ENCODE measurements around the gene SORCS2.
A peak's percentile ranks its signal among the peaks of the same experiment; 100 is the strongest.

Gene SORCS2

DNA sequence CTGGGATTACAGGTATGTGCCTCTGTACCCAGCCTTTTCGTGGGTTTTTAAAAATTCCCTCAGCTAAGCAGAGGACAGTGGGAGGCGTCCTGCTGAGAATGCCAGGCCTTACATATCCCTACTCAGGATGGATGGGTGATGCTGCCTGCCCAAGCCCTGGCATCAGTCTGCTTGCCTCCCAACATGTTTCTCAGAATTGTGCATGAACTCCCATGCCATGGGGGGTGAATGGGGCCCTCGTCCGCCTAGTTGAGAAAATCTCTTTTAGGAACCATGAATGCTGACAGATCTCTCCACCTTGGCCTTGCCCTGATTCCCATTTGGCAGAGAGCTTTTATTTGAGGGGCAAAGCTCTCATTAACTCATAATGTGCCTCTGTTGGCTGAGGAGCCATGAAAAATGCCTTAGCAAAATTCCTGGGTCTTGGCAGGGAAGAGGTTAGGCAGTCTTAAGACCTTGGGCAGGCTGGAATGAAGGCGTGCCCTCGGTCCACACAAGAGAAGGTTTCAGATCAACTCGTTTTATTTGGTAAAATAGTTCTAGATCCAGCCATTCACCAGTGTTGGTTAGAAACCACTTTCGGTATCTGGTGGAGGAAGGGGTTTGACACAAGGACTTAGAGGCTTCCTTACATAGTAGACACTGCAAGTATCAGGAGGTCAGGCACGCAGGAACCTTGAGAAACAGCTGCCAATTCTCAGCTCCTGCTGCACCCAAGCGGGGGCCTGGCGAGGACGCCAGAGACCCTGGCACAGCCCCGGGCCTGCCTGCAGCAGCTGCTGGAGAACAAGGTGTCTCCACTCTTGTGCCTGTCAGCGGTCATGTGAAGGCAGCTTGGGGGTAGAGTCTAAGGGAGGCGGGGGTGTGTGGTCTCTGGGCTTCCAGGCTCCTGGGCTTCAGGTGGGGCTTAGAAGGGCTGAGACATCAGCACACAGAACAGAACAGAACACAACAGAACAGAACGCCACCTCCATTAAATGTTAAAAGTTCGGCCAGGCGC, 435.2 kb downstream of the SORCS2 start:
- DNase-seq = no peak

DNA sequence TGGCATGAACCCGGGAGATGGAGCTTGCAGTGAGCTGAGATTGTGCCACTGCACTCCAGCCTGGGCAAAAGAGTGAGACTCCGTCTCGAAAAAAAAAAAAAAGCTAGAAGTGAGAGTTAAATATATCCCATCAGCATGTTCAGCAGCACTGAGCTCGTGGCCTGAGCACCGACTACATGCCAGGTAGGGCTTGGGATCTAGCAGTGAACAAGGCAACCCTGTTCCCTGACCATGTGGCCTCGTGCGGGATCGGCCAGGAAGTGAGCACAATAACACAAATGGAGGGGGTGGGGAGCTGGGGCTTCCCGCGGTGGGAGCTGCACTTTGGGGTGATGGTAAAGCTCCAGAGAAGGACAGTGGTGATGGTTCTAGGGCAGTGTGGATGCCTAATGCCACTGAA, 436.1 kb downstream of the SORCS2 start:
- DNase-seq = no peak

DNA sequence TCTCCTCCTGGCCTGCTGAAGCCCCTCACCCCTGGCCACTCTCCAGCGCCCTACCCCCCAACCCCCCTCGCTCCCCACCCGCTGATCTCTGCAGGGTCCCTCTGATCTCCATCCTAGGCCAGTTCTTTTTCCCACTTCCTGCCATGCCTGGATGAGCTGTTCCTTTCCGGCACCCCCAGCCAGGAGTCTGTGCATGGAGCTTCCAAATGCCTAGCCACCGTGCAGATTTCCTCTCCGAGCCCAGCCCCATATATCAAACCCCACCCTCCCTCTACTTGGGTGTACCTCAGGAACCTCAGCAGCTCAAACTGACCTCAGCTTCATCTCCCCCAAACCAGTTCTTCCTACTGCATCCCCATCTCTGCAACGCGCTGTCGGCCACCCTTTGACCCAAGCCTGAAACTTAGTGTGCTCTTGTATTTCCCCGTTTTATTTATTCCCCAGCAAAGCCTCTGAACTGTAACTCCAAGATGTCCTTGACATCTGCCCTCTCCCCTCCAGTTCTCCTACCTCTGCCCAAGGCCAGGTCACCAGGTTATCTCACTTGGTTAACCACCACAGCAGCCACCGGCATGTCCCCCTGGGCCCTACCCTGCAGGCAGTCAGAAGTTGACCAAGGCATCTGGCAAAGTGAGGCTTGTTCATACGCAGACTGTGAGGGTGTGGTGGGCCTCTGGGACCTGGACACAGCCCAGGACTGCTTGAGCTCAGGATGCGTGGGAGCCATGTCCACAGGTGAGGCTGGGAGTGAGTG, 437.3 kb downstream of the SORCS2 start:
- no peak for DNase-seq

DNA sequence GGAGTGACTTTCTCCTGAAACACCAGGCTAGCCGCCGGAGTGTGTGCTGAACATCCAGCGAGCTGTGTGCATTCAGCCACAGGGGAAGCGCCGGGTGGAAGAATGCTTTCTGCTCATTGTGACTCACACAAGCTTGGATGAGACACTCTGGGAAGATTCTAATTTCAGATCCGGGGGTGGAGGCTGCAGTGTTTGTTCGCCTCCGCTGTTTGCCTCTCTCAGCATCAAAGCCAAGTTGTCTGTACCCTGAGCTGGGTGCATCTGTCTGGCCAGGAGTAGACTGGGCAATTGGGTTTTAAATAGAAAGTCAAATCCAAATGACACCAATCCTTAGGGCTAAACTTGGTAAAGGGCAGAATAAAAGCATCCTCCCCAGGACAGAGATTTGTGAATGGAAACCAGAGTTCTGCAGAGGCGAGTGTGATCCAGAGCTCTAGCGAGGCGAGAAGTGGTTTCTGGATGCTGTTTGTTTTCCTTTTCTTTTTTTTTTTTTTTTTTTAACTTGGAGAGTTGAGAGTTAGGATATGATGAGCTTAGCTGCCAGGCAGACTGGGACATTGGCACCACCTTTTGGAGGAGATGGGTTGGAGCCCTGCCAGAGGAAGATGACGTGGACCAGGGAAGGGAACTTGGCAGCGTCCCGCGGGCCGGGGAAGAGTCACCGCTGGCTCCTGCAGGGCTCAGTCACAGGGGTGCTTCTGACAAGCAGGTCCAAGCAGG, 438.4 kb downstream of the SORCS2 start:
- peak; percentile 88 for DNase-seq

DNA sequence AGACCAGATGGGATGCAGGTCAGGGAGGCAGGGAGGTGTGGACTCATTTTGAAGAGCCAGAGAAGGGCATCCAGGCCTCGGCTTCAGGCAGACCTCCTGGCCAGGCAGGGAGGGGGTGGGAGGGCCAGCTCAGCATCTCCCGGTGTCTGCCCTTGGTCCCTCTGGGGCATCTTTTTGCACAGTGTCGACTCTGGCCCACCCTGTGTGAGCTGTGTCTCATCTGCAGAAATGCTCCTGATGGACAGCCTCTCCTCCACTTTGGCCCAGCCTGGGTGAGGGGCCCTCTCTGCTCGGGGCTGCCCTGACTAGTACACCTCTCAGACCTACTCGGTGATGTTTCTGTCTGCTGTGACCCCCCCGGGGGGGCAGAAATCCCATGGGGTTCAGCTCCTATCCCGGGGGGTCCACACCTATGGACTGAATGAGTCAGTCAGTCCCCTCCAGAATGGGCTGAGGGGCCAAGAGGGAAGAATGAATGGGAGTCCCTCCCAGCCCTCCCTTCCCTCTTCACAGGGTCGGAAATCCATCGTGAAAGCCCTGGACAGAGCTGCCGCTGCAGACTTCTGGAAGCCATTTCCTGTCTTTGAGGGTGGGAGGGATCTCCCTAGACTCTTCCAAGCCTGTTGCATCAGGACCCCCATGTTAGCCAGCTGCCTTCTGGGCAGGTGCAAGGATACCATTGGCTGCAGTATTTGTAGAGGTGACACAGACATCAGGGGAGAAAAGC, 439.1 kb downstream of the SORCS2 start:
- no peak for DNase-seq

DNA sequence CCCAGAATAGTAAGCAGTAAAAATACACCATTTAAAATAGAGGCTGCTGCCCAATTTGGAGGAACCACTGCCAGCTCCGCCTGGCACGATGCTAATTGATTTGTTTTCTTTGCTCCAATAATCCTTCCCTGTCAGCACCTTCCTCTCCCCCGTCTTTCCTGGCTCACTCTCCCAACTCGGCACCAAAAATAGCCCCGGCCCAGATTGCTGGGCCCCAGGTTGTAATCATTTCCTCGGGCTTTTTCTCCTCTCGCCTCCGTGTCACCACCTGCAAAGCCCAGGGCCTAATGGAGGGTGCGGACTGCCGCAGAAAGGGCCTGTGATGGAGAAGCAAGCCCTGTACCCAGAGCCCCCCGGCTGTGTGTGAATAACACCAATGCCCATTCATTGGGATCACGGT, 440.0 kb downstream of the SORCS2 start:
- no peak for DNase-seq

DNA sequence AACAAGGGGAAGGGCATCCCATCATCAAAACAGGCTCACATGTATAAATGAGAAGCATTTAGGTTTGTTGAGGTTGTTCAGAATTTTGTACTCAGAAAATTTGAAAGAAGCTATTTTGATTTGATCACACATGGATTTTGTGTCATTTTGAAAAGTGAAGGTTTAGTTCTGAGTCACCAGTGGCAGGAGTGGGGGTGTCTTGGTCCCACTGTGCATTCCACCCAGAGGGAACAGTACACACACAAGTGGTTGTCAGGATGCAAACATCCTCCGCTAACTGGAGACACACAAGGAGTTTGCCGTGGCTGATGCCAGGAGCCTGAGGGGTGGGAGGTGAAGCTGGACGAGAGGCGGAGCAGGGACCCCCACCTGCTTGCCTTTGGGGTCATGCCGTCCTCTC, 440.6 kb downstream of the SORCS2 start:
- DNase-seq = peak; percentile 51

DNA sequence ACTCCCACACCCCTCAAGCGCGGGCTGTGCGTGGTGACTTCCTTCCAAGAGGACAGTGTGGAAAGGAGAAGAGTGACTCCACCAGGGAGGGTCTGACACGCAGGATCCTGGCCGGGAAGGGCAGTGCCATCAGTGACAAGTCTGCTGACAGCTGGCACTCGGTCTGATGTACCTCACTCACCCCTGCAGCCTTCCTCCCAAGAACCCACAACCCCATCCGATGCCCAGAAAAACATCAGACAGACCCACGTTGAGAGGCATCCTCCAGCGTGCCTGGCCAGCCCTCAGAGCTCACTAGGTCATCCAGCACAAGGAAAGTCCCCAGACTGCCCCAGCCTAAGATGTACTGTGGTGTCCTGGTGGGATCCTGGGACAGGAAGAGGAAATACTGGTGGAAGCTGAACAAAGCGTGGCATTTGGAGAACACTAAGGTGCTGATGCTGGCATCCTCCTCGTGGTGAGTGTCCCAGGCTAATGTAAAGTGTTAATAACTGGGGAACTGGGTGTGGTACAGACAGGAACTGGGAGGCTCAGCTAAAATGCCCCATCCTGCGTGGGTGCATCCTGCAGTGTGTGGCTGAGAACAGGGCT, 442.4 kb downstream of the SORCS2 start:
- no peak for DNase-seq

DNA sequence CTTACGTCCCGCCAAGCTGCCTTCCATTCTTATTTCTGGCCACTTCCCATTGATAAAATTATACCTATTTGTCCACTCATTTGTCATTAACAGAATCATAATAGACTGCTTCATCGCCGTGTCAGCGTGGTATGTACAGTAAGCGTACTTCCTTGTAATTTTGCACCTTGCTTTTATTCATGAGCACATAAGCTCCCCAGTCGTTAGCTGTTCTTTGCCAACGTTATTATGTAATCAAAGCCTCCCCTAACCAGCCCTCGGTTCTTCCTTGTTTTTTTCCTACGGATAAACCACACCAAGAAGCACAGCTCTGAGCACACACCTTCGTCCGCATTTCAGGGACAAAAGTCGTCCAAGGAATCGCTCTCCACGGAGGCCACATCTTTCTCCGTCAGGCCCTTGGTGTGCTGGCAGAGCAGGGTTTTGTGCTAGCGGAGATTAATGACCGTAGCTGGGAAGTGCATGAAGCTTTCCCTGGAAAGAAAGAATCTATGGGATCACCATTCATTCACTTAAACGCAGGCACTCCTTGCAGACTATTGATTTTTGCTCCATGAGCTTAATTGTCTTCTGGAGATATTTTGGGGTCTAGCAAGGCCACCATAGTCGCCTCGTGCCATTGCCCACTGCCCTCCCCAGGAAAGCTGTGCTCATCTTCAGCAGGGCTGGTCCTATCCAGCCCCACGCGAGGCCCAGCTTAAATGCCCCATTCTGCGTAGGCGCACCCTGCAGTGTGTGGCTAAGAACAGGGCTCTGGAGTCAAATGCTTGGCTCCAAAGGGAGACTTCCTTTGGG, 443.3 kb downstream of the SORCS2 start:
- DNase-seq = no peak

DNA sequence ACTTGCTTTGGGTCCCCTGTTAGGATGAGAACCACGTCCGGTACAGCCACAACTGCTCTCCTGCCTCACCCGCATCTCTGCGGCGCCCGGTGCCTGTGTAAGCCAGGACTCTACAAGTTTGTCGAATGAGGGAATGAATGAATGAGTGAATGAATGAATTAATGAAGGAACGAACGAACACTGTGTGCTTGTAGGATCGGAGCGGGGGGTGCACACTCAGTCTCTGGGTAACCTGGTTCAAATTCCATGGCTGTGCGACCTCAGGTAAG, 443.8 kb downstream of the SORCS2 start:
- no peak for DNase-seq

DNA sequence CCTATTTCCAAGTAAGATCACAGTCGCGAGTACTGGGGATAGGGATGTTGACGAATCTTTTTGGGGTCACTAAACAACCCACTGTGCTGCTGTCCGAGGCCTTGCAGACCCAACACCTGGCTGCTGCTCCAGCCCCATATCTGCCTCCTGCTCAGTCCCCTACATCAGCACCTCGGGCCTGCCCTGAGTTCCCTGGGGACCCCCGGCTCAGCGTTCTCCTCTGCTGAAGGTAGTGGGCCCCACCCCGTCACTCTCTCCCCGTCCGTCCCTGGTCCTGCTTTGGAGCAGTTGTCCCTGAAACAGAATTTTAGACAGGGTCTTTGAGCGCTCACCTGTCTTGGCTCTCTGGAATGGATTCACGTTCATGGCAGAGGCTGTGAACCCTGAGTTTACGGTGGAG, 444.8 kb downstream of the SORCS2 start:
- DNase-seq = no peak

DNA sequence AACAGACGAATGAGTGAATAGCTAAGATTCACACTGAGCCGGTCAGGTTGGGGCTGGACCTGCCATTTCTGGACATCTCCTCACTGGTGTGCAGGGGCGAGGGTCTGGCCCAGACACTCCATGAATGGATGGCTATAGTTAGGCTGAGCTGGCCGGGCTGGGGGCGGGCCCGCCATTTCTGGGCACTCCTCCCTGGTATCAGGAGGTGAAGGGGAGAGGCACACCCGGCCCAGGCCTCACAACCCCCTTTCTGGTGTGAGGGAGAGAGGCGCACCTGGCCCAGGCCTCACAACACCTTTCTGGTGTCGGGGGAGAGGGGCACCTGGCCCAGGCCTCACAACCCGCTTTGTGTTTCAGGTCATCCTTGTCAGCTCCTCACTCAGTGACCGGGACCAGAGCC, 445.6 kb downstream of the SORCS2 start:
- DNase-seq = no peak

DNA sequence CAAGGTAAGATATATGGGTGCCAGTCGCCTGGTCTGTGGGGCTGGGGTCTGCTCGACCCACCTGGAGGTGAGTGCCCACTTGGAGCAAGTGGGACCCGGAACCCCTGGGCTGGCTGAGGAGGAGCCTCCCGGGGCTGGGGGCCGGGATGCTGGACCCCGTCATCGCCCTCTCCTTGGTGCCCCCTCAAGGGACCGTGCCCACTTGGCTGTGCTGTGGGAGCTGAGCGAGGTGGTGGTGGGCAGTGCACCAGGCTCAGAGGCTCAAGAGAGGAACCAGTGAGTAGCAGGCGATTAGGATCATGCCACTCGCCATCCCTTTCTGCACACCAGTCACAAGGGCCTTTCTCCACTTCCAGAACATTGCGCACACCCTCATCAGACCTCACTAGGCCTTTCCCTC, 446.2 kb downstream of the SORCS2 start:
- DNase-seq = no peak

DNA sequence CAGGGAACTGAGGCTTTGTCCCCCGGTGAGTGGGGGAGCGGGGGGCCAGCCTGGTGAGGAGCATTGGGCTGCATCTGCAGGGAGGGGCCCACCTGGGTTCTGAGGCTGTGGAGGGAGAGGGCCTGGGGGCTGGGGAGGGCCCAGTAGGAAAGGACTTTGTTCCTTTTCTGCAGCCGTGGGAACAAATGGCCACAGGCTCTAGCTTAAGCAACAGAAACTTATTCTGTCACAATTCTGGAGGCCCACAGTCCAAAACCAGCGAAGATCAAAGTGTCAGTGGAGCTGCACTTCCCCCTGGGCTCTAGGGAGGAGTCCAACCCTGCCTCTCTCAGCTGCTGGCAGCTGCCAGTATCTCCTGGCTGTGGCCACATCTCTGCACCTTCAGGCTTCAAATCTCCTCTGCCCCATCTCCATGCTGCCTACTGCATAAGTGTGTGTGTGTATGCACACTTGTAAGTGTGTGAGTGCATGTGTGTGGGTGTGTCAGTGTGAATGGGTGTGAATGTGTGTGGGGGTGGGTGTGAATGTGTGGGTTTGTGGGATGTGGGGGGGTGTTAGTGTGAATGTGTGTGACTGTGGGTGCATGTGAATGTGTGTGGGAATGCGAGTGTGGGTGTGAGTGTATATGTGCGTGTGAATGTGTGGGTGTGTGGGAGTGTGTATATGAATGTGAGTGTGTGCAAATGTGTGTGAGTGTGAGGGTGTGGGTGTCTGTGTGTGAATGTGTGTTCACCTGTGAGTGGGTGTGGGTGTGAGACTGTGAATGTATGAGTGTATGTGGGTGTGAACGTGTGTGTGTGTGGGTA, 446.8 kb downstream of the SORCS2 start:
- no peak for DNase-seq

DNA sequence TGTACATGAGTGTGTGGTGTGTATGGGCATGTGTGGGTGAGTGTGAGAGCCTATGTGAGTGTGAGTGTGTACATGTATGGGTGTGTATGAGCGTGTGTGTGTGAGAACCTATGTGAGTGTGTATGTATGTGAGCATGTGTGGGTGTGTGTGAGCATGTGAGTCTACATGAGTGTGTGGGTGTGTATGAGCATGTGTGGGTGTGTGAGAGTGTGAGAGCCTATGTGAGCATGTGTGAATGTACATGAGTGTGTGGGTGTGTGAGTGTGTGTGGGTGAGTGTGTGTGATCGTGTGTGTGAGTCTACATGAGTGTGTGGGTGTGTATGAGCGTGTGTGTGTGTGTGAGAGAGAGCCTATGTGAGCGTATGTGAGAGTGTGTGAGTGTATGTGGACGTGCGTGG, 447.8 kb downstream of the SORCS2 start:
- no peak for DNase-seq

DNA sequence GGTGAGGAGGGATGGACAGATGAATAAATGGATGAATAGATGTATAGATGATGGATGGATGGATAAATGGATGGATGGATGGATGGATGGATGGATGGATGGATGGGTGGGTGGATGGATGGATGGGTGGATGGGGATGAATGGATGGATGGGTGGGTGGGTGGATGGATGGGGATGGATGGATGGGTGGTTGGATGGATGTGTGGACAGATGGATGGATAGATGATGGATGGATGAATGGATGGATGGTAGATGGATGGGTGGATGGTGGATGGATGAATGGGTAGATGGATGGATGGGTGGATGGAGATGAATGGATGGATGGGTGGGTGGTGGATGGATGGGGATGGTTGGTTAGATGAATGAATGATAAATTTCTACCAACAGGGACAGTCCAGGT, 449.4 kb downstream of the SORCS2 start:
- no peak for DNase-seq

DNA sequence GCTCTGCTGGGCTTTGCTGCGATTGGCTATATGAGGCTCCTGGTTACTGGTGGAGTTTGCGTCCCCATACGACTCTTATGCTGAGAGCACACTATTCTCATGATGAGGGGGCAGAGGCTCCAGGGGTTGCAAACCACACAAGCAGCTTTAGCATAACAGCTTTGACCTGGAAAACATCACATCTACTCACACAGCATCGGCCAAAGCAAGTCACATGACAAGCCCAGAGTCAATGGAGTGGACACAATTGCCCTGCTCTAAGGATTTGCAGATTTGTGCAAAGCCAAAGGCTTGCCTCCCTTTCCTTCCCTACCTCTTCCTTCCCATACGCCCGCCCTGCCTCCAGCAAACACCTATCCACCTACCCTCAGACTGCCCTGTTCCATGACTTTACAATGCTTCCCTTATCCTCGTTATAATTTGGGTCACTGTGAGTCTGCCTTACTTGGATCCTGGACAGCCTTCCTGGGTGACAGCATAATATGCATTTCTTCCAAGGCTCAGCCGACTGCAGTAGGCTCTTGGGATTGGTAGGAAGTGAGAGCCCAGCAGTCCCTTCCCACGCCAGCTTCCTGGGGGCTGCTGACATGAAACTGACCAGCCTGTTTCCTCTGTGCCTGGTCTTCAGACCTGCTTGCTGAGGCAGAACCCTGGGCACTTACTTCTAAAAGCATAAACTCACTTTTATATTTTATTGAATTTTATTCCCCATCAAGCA, 450.6 kb downstream of the SORCS2 start:
- no peak for DNase-seq

DNA sequence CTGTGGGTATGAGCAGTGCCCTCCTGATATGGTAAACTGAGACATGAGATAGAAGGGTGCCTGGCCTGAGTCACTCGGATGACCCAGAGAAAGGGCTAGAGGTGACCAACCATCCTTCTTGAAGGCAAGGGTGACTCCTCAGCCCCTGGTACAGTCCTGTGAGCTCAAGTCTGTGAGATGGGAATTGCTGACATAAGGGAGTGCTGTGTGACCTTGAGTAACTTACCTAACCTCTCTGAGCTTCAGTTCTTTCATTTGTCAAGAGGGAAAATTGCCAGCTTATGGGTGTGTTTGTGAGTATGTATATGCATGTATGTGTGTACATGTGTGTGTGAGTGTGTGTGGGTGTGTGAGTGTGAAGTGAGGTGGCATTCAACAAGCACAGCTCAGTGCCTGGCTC, 452.8 kb downstream of the SORCS2 start:
- DNase-seq = no peak

DNA sequence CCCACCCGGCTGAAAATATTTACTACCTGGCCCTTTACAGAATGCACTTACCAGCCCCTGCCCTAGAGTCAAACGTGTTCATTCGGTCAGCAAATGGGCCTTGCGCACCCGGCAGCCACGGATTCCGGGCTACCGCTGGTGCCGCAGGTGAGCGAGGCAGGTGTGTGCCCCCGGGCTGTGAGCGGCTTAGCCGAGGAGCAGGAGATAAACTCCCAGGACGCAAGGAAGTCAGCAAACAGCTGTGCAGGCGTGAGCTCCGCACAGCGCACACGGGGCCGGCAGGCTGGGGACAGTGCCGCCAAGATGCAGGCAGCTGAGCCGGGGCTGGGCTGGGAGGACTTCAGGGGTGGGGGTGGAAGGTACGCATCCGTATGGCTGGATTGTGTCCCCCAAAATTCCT, 453.6 kb downstream of the SORCS2 start:
- no peak for DNase-seq
